GM20431 (cell line): ENCODE results near the gene AURKAIP1.
"Not testable (repeated sequence)": the region's sequence is repeated elsewhere in the genome, so short reads cannot be mapped to it uniquely, and the experiment has no call there.

ENCODE experiments used
- in situ Hi-C: fragments of 300-500 bp; cut with MseI, MboI; formaldehyde crosslinking; loops from one replicate; pipeline ENCODE4 v1.15.0; 2020; ENCODE audit warnings: low sequenced_read_pairs; ENCODE audit not compliant: unreplicated experiment

The AURKAIP1 gene

GRCh38 chr1:1388078-1388472 is 13.1 kb upstream of the AURKAIP1 start:
- in situ Hi-C loops, result no loop called here

GRCh38 chr1:1387098-1388077 is 12.4 kb upstream of the AURKAIP1 start:
- in situ Hi-C loops, result no loop called here

- in situ Hi-C loops, result no loop called here
Measured at GRCh38 chr1:1385931-1386330, 10.9 kb upstream of the AURKAIP1 start.

GRCh38 chr1:1385339-1385738 is 10.3 kb upstream of the AURKAIP1 start:
- in situ Hi-C loops, result not testable (repeated sequence)

GRCh38 chr1:1381294-1381693 is 6.3 kb upstream of the AURKAIP1 start:
- in situ Hi-C loops, result no loop called here

- in situ Hi-C loops, result no loop called here
Measured at GRCh38 chr1:1380860-1381259, 5.9 kb upstream of the AURKAIP1 start.

- in situ Hi-C loops, result no loop called here
Measured at GRCh38 chr1:1377540-1378205, 2.7 kb upstream of the AURKAIP1 start.

GRCh38 chr1:1376551-1377226 is 1.7 kb upstream of the AURKAIP1 start:
- in situ Hi-C loops, result no loop called here

GRCh38 chr1:1374589-1374928 is 448 bp downstream of the AURKAIP1 start:
- in situ Hi-C loops, result no loop called here

GRCh38 chr1:1373815-1374588 is 1.0 kb downstream of the AURKAIP1 start:
- in situ Hi-C loops, result no loop called here

GRCh38 chr1:1373051-1373814 is 1.8 kb downstream of the AURKAIP1 start:
- in situ Hi-C loops, result no loop called here

GRCh38 chr1:1371746-1372711 is 3.0 kb downstream of the AURKAIP1 start:
- in situ Hi-C loops, result no loop called here

- in situ Hi-C loops, result no loop called here
Measured at GRCh38 chr1:1371364-1371745, 3.7 kb downstream of the AURKAIP1 start.

- in situ Hi-C loops, result no loop called here
Measured at GRCh38 chr1:1370771-1371300, 4.2 kb downstream of the AURKAIP1 start.

GRCh38 chr1:1370094-1370493 is 4.9 kb downstream of the AURKAIP1 start:
- in situ Hi-C loops, result not testable (repeated sequence)

GRCh38 chr1:1367315-1367714 is 7.7 kb downstream of the AURKAIP1 start:
- in situ Hi-C loops, result no loop called here

GRCh38 chr1:1366699-1367066 is 8.3 kb downstream of the AURKAIP1 start:
- in situ Hi-C loops, result no loop called here
